HL-60/S4 treated with retinoic acid at 250 ng/mL for 4 days and 3 days (cell line): Measurements from ENCODE around the gene CLIC5.

Experiments
- in situ Hi-C: fragments of 300-500 bp; cut with MboI; formaldehyde crosslinking; loops from 2 replicates; pipeline ENCODE4 v1.7.0; 2022; ENCODE audit warnings: low sequenced_read_pairs

CLIC5 gene

DNA sequence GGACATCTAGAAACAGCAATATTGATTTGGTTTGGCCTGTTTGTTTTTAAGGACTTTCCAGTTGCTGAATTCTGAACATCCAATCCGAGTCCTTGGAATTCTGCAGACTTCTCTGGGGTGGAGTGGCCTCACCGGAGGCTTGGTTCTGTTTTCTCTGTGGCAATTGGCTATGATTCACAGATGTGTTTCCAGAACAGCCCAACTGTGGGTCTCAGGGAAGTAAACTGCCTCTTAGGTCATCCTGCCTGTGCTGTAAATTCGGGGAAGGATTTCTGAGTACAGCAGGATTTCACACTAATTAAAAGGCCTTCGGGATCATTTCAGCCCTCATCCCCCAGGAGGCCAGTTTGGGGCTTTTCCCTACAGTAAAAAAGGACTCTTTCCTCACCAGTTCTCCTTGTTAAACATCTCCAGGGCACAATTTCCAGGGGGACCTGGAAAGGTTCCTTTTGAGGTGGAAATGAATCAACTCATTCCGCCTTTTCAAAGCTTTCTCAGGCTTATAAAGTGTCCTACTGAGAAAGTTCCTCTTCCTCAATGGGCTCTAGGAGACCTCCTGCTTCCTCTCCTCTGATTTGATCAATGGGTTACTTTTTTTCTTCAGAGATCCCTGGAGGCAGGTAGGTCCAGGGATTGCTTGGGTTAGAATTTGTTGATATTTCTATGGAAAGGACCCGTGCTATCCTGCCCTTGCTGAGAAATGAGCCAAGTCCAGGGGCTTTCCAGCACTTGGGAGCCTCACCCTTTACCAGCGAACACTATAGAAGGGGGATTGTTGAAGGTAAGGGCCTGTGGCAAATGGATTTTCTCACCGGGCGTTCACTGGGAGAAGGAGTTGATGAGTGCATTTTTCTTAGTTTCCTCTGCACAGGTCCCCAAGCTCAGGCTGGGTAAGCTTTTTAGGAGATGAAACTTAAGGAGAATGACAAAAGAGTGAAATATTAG is 114.6 kb downstream of the CLIC5 start:
- in situ Hi-C loops, result loop anchor here (25.0 kb wide), 3 partner anchors 464 to 1439 kb away; no protein-coding TSS in a partner anchor

DNA sequence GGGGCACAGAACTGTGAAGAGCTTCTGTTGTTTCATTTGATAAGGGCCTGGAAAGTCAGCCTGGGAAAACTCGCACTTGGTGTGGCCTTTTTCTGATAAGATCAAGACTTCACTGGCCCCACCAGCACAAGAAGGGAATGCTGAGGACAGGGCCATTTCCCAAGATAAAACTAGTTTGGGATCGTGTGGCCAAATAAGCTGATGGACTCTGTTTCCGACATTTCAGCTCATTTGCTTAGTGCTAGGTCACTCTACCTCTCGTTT is 116.0 kb downstream of the CLIC5 start:
- in situ Hi-C loops, result no loop called here

DNA sequence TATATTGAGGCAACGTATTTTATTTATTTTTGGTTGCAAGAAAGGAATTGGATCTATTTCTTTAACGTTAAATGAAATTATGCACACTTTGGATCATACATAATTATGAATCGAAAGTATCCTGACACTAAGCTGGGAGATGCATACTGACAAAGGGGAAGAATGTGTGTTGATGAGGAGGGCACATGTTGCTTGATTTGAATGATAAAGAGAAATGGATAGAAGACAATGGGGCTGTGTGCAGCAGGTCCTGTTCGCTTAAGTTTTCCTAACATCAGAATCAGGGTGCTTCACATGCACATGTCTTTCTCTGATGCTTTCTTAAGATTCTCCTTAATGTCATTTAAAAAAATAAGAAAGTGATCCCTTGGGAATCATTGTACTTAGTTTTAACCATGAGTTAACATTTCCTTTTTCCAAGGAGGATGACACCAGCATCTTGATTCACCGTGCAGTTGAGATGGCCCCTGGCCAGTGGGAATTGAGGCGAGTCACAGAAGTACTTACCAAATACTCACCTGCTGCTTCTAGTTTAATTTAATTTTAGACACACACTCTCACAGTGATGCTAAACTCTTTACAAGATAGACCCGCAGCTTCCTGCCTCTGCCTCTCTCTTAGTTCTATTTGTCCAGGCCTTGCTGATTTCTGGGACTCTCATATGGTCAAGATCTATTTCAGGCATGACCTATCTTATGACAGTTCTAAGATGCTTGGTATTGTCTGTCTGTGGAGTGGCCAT is 116.5 kb downstream of the CLIC5 start:
- in situ Hi-C loops, result no loop called here

DNA sequence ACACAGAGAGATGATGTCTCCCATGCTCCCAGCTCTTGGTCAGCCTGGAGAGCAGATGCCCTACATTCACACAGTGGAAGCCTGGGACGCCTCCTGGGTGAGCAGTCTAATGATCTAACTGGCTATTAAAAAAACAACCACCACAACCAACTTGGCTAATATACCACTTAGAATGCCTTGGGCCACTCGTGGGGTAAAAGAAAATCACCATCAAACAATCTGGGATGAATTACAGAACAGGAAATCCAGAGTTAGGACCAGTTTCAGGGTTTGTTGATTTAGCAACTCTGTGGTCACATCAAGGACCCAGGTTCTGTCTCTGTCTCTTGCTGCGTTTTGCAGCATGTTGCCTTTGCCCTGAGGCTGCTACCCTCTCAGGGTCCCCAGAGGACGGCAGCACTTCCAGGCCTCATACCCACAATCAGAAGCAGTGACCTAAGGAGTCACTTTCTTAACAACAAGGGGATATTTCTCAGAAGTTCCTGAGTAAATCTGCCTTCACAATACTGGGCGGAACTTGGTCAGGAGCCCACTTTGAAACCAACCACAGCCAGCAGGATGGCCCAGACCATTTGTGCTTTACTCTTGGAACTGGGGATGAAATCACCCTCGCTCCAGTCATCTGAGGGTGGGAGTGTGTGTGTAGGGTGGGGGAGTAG is 118.7 kb downstream of the CLIC5 start:
- in situ Hi-C loops, result no loop called here

DNA sequence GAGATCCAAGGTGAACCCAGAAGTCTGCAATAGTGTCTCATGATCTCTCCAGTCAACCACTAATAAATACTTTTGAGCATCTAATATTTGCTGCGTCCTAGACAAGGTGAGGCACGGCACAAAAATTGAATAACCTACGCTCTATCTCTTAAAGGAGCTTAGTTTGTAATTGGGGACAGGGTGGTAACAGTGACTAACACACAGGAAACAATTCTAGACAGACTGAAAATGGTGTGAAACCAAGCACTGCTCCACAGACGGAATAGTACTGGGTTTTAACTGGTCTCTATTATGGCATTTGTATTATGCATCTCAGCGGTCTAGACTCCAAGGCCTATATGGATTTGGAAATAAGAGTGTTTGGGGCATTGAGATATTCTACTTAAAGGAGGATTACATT is 120.1 kb downstream of the CLIC5 start:
- in situ Hi-C loops, result no loop called here

DNA sequence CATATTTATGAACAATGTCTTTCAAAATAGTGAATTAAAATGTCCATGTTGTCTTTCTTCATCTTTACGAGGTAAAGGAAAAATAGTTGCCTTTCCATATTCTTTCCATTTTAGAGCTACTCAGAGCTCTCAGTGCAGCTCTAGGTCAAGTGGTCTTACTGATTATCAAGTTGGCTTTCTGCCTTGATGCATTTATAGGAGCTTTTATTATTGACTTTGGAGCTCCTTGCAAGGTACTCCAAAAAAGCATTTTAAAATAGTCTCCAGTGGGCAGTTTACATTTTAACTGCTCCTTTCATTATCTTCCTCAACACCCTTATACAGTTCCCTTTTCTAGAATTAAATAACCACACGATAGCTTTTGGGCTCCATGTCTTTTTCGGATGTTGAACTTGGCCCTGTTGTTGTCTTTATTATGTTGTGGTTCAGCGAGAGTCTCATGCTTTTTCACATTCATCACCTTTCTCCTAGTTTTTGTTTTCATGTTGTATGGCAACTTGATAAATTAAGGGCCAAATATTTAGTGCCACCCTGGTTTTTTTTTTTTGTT is 122.9 kb downstream of the CLIC5 start:
- in situ Hi-C loops, result no loop called here

DNA sequence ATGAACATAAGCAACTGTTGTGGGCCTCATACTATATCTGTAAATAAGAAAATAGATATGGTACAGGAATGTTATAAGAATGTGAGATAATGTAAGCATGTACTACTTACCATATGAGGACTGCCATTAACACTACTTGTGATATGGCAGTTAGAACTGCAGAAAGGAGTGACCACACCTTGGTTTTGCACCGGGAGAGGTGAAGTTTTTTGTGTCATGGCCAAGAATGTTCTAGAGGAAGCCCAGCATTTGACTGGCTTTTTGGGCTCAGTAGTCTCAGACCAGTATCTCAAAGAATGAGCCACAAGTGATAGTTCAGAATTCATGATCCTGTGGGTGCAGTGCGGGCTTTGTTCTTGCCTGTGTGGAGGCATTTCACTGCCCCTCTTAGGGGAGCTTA is 123.5 kb downstream of the CLIC5 start:
- in situ Hi-C loops, result no loop called here

DNA sequence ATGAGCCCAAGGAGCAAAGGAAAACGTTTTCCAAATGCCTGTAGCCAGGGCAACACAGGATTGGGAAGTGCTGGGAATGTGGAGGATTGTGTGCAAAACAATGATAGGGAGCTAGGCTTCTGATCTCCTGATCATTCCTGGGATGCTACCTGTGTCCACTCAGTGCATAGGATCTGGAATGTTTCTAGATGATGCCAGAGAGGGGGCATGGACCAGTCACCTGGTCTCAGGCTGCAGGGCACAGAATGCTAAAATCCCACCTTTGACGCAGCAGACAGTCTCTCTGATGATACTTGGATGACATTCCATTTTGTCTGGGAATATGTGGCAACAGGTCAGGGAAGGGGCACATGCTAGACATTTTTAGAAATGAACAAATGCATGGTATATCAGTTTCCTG is 128.9 kb downstream of the CLIC5 start:
- in situ Hi-C loops, result no loop called here

DNA sequence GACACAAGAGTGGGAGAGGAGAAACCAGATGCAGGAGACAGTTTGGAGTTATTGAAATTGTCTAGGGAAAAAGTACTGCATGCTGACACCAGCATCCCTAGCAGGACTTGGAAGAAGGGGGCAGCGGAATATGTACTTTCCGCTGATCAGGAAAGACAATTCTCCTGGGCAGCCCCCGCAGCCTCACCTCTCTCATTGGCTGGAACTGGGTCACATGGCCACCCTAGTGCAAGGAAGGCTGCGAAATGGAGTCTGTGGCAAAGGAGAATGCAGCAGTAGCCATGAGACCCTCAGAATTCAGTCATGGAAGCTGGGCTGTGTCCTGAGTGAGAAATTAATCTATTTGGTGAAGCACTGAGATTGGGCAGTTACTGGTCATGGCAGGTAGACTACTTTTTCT is 131.3 kb downstream of the CLIC5 start:
- in situ Hi-C loops, result no loop called here

DNA sequence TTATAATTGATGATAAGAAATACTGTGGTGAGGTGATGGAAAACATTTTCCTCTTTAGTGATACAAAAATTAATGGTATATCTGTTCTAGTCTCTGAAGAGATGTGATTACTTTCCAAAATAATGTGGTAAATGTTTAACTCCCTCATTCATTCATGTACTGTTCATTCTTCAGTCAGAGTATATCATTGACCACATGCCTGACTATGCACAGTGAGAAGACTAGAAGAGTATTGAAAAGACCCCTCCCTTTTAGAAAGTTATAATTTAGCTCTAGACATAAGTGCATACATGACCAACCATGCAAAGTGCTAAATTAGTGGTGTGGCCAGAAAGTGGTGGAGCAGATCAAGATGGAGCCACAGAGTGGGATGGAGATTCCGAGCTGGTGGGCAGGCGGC is 133.0 kb downstream of the CLIC5 start:
- in situ Hi-C loops, result no loop called here

DNA sequence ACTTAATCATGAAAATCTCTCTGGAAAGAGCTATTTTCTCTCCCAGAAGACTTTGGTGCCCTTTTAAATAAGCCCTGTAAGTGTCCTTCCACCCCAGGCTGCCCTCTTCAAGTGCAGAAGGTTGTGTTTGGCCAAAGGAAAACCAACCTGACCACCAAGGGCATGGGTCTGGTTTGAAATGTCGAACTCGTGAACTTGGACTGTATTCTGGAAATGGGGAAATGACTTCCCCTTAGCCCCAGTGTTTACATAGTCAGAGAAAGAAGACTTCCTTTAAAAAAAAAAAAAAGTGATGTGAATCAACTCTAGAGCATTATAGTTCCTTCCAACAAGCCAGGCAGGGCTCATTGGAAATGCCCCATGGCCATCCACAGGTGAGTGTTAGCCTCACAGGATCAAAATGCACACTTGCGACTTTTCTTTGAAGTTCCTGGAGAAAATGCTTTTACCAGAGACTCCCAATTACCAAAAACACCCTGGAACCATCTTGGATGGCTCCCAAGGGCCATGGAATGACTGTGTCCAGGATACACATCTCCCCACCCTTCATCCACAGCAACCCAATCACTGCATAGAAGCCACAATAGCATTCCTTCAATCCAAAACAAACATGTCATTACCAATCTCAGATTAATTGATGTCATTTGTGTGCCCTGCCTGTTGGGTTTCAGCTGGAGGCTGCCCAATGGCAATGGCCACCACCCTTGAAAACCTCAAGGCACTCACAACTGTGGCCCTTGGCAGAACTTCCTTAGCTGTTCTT is 133.8 kb downstream of the CLIC5 start:
- in situ Hi-C loops, result no loop called here

DNA sequence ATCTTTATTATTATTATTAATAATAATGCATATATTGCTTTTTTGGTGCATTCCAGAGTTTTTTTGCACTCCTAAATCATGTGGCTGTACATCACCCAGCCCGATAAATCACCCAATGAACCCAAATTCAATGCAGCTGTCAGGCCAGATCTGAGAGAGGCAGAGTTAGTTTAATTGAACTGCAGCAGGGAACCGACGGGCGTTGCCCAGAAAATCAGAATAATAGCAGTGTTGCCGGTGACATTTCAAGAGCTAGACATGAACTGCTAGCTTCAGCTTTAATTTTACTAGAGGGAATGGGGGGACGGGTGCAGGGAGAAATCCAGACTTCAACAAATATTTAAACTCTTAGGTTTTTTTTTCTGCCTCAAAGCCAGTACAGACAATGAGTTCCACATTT is 135.0 kb downstream of the CLIC5 start:
- in situ Hi-C loops, result no loop called here

DNA sequence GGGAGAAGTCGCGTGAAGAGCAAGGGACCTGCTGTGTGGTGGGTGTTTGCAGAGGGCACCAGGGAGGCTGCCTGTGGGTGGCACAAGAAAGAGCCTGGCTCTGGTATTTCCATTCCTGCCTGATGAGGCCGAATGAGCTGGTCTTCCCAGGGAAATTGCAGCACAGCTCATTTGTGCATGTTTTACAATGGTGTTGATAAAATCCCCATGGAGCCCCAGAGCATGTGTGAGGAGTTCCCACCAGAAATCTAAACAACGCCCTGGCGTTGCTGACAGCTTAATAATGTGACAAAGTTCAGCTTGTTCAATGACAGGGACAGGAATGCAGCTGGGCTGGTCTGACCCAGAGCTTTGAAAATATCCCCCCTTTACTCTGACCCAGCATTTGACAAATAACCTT is 135.5 kb downstream of the CLIC5 start:
- in situ Hi-C loops, result no loop called here

DNA sequence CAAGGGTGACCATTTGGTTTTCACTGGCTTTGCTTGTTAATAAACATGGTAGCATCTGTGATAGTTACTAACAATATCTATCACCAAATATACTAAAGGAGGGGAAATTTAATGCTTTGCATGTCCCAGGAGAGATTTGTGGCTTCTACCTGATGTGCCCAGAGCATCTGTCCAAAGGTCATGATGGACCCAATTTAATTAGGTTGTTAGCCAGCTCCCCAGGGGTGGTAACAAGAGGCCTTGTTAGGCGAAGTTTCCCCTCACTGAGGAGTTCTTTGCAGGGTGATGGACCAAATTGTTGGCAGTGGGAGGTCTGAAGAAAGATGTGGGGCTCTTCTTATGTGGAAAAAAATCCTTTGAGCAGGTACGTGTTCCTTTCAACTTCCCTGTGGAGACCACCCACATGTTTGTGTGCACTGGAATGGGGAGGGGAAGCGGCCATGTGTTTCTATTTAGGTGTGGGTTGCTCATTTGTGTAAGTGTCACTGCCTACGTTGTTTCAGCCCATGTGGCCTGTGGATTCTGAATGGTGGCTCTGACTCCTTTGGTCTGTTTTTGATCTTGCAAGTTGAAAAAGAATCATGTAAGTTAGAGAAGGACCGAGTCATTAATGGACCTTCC is 137.6 kb downstream of the CLIC5 start:
- in situ Hi-C loops, result no loop called here

DNA sequence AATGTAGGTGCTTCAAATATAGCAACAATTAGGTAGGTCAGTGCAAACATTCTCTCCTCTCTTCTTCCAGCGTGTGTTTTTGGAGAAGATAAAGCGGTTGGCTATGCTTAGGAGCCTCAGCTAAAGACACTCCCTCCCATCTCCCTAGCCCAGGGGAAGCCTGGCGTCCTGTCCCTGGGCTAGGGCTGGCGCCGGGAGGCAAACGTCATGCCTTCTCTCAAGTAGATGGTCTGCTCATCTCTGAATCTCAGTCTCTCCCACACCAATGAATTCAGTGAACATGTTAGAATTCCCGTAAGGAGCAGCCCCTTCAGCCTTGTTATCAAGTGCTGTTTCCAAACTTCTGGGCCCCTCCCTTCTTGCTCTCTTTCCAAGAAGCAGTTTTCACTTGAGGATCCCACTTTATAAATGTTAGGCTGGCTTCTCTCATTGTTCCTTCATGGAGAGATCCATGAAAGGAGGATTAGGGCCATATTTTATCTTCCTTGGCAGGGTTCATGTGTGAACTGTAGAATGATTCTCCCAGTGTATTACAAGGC is 142.8 kb downstream of the CLIC5 start:
- in situ Hi-C loops, result no loop called here

DNA sequence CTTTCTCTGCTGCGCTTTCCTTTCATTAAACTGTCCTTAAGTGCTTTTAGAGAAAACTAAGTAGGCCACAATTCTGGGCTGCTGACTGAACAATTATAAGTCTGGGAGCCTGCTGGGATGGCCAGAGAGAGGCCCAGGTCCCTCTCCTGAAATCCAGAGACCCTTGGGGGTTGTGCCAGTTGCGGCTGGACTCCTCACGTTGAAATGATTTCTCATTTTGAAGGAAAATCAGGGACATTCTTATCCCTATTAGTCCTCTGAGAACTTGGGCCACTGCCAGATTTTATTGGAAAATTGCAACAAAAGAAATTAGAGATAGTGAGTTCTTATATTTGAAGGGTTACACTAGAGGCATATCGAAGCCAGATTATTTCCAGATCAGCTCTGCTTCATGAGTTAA is 145.1 kb downstream of the CLIC5 start:
- in situ Hi-C loops, result no loop called here

DNA sequence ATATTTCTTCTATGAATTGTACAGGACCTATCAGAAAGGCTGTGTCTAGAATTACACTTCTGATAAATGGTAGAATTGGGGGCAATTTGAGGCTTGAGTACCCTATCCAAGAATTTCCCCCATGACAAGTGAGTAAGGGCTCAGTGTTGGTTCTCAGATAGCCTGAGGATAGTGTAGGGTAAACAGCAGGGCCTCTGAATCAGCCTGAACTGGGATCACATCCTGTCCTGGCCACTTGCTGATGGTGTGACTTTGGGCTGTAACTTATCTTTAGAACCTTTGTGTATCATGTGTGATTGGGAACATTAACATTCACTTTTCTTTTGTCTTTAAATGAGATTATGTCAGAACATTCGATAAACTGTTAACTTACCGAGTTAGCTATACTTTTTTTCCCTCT is 151.0 kb downstream of the CLIC5 start:
- in situ Hi-C loops, result no loop called here

DNA sequence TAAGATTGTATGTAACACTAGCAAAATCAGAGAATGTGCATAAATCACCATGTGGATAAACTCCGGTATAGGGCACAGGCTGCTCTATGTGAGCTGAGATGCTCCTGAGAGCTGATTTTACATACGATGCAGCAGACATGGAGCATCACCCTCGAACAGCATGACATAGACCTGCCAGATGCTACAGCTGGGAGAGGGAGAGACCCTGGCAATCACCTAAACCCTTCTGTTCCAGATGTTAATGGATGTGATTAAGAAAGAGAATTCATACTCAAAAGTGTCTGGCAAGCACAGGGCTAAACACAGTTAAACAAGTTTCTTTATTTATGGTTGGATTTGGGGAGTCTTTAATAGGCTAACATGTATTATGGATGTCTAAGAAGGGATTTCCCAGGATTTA is 157.0 kb downstream of the CLIC5 start:
- in situ Hi-C loops, result no loop called here

DNA sequence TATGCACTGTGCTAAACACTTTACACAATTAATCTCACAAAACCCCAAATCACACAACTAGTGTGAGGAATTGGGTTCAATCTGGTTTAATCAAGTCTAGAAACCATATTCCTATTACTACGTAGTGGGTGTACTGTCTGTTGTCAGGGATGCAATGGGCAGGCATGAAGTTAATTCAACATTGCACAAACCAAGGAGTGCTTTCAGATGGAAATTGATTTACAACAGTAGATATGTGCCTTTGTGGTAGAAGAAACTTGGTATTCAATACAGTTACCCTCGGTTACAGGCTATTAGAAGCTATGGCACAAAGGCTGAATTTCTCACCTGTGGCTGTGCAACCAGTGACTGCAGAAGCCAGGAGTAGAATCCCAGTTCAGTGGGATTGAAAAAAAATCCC is 157.8 kb downstream of the CLIC5 start:
- in situ Hi-C loops, result no loop called here
